Measurements from ENCODE around the gene TOMT.

GRCh38 chr11:72069200-72069599, 36.5 kb upstream of the TOMT start:
- no peak for TF ChIP-seq CTCF (conservative IDR thresholded peaks at IDR 0.05; ENCODE audit: low read depth, low read length)
- TF ChIP-seq EZH2 (IDR thresholded peaks at IDR 0.05; ENCODE audit: low read length, unreplicated experiment): no peak
